GM12801 (cell line): ENCODE results near the gene FAM83E.

Experiments
- TF ChIP-seq, protein P1 (sequence below): IDR thresholded peaks from one replicate; pipeline ENCODE4 v1.5.1; 2011; ENCODE audit warnings: control low read depth; ENCODE audit not compliant: insufficient read length; ENCODE audit errors: extremely low read depth

Gene FAM83E

DNA sequence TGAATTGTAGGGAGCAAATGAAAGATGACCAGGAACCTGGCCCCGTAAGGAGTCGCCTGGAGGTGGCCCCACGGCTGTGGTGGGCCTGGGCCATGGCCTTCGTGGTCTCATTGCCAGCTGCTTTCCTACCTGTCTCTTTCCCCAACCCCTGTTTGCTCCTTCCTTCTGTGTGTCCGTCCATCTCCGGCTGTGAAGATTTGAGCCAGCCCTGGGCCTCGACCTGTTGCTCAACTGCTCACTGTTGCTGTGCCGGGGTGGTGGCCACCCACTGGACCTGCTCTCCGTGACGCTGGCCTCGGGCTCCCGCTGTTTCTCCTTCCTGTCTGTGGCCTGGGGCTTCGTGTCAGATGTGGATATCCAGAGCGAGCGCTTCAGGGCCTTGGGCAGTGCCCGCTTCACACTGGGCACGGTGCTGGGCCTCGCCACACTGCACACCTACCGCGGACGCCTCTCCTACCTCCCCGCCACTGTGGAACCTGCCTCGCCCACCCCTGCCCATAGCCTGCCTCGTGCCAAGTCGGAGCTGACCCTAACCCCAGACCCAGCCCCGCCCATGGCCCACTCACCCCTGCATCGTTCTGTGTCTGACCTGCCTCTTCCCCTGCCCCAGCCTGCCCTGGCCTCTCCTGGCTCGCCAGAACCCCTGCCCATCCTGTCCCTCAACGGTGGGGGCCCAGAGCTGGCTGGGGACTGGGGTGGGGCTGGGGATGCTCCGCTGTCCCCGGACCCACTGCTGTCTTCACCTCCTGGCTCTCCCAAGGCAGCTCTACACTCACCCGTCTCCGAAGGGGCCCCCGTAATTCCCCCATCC, 13.8 kb upstream of the FAM83E start:
- TF ChIP-seq, protein P1, sequence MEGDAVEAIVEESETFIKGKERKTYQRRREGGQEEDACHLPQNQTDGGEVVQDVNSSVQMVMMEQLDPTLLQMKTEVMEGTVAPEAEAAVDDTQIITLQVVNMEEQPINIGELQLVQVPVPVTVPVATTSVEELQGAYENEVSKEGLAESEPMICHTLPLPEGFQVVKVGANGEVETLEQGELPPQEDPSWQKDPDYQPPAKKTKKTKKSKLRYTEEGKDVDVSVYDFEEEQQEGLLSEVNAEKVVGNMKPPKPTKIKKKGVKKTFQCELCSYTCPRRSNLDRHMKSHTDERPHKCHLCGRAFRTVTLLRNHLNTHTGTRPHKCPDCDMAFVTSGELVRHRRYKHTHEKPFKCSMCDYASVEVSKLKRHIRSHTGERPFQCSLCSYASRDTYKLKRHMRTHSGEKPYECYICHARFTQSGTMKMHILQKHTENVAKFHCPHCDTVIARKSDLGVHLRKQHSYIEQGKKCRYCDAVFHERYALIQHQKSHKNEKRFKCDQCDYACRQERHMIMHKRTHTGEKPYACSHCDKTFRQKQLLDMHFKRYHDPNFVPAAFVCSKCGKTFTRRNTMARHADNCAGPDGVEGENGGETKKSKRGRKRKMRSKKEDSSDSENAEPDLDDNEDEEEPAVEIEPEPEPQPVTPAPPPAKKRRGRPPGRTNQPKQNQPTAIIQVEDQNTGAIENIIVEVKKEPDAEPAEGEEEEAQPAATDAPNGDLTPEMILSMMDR = no peak

GRCh38 chr19:48627865-48628314, 13.0 kb upstream of the FAM83E start:
- TF ChIP-seq, protein P1 = no peak

GRCh38 chr19:48627201-48627864, 12.5 kb upstream of the FAM83E start:
- TF ChIP-seq, protein P1 = no peak

DNA sequence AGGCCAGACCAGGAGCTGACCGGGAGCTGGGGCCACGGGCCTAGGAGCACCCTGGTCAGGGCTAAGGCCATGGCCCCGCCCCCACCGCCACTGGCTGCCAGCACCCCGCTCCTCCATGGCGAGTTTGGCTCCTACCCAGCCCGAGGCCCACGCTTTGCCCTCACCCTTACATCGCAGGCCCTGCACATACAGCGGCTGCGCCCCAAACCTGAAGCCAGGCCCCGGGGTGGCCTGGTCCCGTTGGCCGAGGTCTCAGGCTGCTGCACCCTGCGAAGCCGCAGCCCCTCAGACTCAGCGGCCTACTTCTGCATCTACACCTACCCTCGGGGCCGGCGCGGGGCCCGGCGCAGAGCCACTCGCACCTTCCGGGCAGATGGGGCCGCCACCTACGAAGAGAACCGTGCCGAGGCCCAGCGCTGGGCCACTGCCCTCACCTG, 11.0 kb upstream of the FAM83E start:
- TF ChIP-seq, protein P1 = no peak

DNA sequence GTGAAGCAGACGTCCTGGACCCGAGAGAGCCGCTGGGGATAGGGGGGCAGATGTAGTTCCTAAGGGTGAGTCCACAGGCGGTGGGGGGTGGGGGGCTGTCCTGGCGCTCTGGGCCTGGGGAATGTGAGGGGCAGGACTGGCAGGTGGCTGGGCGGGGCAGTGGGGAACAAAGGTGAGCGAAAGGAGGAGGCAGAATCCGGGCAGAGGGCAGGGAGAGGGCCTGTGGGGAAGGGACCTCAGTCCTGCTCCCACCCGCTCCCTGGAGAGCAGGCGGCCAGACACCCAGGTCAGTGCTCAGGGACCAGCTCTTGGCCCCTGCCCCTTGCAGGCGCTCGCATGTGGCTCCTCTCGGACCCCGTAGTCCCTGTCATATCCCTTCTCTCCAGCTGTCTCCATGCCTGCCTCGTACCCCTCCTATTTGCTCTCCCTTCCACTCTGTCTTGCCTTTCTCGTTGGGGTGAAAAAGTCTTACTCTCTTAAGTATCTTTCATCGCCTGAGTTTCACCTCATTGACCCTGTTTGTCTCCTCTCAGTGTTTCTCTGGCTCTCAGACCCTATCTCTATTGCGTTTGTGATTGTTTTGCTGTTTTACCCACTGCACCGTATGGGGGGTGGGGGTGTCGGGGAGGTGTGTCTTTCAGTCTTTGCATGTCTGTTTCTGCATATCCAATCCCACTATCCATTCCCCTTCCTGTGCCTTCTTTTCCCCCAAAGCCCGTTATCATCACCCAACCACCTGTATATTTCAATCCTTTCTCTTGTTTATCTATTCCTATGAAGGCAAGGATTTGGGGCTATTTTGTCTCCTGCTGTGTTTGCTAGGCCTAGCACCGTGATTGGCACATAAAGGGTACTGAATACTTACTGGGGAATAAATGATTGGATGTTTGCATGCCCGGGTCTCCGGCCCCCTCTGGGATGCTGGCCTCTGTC, 10.2 kb upstream of the FAM83E start:
- TF ChIP-seq, protein P1 = no peak

DNA sequence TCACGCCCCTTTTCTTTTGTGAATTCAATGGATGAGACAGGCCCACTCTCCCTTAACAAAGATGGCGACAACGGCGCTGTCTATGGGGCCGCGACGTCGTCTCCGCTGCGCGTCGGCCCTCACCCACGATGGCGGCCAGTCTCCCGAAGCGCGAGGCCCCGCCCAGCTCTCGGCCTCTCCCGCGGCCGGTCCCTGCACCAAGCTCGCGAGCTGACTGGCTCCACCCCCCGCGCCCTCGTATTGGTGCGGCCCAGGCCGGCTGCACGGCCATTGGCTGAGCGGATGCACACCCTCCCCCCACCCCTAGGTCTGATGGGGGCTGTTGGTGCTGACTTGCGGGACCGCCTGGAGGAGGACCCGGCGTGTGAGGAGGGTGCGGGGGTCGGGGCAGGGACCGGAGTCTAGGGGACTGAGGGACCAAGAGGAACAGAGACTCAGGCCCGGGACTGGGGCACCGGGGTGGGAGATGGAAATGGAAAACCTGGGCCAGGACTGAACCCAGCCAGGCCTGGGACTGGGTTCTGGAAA, 9.3 kb upstream of the FAM83E start:
- TF ChIP-seq, protein P1 = no peak

DNA sequence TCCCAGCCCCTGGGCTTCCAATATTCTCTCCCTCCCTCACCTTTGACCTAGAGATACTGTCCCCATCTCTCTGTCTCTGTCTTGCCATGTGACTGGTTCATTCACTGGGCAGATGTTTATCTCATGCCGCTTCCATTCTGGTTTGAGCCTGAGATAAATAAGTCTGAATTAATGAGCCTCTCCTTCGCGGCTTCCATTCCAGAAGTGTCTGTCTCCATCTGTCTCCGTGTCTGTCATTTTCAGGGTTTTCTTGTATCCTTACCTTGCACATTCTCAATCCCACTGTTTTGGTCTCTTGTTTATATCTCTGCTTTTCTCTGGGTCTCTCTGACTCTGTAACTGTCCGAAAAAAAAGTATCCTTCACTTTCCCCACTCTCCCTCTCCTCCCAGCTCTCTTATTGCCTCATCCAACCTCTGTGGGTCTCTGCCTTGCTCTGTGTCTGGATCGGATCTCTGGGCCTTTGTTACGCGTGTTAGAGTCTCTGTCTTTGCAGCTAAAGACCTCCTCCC, 8.7 kb upstream of the FAM83E start:
- TF ChIP-seq, protein P1 = no peak
